Activated CD4-positive, alpha-beta T cell treated with anti-CD3 and anti-CD28 coated beads, Interleukin-2, amount 50 U/mL, for 16 hours (primary cell): ENCODE results near the gene ANTXR1.
"Not testable (repeated sequence)": the region's sequence is repeated elsewhere in the genome, so short reads cannot be mapped to it uniquely, and the experiment has no call there.

Experiments
- DNase-seq: peaks from one replicate; pipeline ENCODE4 v3.0.0-alpha.2; 2020

ANTXR1 gene

DNA sequence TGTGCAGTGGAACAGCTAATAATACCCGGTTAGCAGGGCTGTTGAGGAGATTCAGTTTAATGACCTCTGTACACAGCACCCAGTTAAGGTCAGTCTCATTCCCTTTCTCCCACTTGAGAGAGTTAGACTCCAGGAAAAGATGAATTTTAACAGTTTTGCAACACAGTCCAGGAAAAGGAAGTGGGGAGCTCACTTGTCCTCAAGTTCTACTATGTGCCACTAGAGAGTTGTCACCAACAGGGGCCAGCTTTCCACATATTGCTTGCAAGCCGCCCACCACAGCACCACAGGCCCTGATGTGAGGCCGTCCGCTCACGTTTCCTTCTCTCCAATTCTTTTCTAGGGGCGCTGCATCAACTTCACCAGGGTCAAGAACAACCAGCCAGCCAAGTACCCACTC is 231.9 kb downstream of the ANTXR1 start:
- no peak for DNase-seq

- no peak for DNase-seq
Observed at GRCh38 chr2:69247583-69247982, 234.6 kb downstream of the ANTXR1 start.

GRCh38 chr2:69248232-69248631 is 235.3 kb downstream of the ANTXR1 start:
- no peak for DNase-seq

GRCh38 chr2:69250981-69251380 is 238.0 kb downstream of the ANTXR1 start:
- DNase-seq, result no peak

DNA sequence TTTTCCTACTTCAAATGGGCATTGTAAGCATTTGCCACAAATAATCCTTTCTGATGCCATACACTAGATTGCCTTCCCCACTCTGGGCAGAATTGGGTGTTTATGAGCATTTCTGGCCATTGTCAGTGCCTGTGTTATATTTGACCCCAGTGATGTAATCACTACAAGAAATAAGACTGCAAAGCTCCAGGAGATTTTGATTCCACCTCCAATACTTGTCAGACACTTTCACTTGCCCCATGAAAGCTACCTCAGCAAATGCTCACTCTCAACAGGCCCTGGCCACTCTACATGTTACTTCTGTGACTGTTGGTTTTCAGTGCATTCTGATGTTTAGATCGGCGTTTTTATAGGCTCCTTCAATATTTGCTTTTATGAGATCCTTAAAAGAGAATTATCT is 239.0 kb downstream of the ANTXR1 start:
- DNase-seq, result no peak

DNA sequence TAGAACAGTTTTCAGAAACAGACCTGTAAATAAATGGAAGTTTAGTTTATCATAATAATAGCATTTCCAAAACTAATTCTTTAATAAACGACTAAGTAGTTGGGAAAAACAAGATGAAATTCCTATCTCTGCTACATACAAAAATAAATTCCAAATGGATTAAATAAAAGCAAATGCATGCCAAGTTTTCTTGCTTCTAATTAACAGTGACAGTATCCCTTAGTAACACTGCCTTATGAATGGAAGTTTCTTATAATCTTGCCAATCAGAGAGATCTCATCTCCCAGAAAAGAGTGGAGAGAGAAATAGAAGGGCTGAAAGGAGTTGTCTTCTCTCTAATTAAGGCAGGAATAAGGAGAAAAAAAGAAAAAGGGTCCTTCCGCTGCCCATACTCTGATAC is 240.1 kb downstream of the ANTXR1 start:
- no peak for DNase-seq

GRCh38 chr2:69253611-69254301 is 240.8 kb downstream of the ANTXR1 start:
- DNase-seq, result no peak

- no peak for DNase-seq
Observed at GRCh38 chr2:69255760-69256159, 242.8 kb downstream of the ANTXR1 start.

DNA sequence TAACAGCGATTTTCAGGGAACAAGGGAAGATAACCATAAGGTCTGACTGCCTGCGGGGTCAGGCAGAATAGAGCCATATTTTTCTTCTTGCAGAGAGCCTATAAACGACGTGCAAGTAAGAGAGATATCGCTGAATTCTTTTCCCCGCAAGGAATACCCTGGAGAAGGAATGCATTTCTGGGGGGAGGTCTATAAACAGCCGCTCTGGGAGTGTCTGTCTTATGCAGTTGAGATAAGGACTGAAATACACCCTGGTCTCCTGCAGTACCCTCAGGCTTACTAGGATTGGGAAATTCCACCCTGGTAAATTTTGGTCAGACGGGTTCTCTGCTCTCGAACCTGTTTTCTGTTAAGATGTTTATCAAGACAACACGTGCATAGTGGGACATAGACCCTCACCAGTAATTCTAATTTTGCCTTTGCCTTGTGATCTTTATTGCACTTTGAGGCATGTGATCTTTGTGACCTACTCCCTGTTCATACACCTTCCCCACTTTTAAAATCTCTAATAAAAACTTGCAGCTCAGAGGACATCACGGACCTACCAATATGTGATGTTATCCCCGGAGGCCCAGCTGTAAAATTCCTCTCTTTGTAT is 247.1 kb downstream of the ANTXR1 start:
- not testable (repeated sequence) for DNase-seq

GRCh38 chr2:69260666-69261065 is 247.7 kb downstream of the ANTXR1 start:
- no peak for DNase-seq

DNA sequence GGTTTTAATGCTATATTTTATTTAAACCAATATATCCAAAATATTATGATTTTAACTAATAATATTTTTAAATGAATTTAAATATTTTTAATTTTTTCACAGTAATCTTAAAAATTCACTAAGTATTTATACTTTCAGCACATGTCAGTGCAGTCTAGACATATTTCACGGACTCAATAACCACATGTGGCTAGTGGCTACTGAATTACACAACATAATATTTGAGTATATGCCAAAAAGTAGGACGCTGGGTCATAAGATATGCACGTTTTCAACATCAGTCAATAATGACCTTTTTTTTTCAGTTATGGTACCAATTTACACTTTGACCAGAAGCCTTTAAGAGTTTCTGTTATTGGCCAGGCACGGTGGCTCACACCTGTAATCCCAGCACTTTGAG is 256.4 kb downstream of the ANTXR1 start:
- no peak for DNase-seq

DNA sequence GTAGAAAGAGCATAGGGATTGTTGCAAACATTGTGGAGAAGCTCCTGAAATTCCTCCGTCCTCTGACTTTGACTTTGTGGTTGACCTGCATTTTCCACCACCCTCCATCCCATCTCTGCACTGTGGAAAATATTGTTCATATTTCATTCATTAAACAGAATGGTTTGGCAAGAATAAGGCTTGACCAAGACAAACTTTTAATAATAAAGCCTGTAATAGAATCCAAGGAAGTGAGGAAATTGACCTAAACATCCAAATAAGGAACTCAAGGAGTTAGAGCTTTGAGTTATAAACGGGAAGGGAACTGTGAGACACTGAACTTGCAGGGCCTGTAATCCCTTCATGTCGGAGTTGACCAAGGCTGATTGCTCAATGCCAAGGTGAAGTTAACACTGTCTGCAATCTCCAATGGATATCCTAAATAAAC is 258.9 kb downstream of the ANTXR1 start:
- DNase-seq, result no peak

- DNase-seq, result no peak
Observed at GRCh38 chr2:69272803-69273471, 260.0 kb downstream of the ANTXR1 start.

GRCh38 chr2:69275490-69275889 is 262.5 kb downstream of the ANTXR1 start:
- no peak for DNase-seq

DNA sequence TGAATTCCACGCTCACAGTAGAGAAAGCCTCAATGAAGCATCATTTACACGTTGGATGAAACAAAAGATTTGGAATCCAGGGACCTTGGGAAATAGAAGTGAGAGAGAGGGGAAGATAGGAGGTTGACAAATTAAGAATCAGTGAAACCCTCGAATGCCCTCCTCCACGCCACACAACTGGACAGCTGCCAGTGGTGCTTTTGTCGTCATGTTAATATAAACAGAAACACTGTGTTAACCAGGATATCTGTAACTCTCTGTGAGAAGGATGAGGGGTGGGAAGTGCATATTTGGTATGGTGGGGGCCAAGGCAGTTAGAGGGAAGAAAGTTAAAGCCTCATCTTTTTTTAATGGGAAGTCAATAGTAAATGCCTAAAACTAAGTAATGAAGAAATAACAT is 265.4 kb downstream of the ANTXR1 start:
- no peak for DNase-seq

GRCh38 chr2:69279211-69279610 is 266.2 kb downstream of the ANTXR1 start:
- no peak for DNase-seq

- no peak for DNase-seq
Observed at GRCh38 chr2:69279931-69280681, 267.1 kb downstream of the ANTXR1 start.

GRCh38 chr2:69280796-69281412 is 267.9 kb downstream of the ANTXR1 start:
- DNase-seq, result no peak

- DNase-seq, result no peak
Observed at GRCh38 chr2:69285379-69285894, 272.5 kb downstream of the ANTXR1 start.

DNA sequence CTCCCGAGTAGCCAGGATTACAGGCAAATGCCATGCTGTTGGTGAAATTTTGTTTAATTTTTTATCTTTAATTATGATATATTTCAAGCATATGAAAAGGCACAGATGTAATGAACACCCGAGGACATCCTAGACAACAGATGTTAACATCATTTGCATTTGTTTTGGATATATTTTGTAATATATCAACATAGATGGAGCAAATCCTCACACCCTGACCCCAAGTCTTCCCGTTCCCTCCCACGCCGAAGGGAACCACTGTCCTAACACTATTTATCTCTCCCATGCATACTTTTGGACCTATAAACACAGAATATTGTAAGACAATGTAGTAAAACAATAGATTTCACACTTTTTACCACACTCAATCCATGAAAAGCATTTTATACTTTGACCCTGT is 274.6 kb downstream of the ANTXR1 start:
- no peak for DNase-seq

- no peak for DNase-seq
Observed at GRCh38 chr2:69288429-69288828, 275.4 kb downstream of the ANTXR1 start.

GRCh38 chr2:69291004-69291650 is 278.1 kb downstream of the ANTXR1 start:
- DNase-seq, result no peak
